WTC11 (cell line): Measurements from ENCODE around the gene HIP1. TPM values are rescaled to one million over a fixed set of nuclear protein-coding genes. Genes with fewer than 3 reads are reported as not detected.

Experiments used
- ATAC-seq: fragments of 200-7000 bp; cut with Tn5 transposase; 2 replicates; pipeline ENCODE4 v1.10.0; 2021; ENCODE audit warnings: mild to moderate bottlenecking, moderate library complexity
- CTCF ChIA-PET: fragments of 300-600 bp; sonication (Branson Sonifier 250); formaldehyde crosslinking; loops from one replicate; lab custom pipeline; 2021; ENCODE audit warnings: antibody characterized with exemption; lab: Charles Lee
- POLR2A ChIA-PET: fragments of 350-600 bp; sonication (Branson Sonifier 250); formaldehyde crosslinking; loops from one replicate; lab custom pipeline; 2021; ENCODE audit warnings: antibody characterized with exemption; lab: Charles Lee
- DNase-seq: peaks from one replicate; pipeline ENCODE4 v3.0.0; 2021; ENCODE audit warnings: low spot score
- H3K27ac Mint-ChIP-seq: 2 replicates; pipeline ENCODE4 v1.8.0; 2021; ENCODE audit warnings: mixed read lengths
- H3K27me3 Mint-ChIP-seq: 2 replicates; pipeline ENCODE4 v1.8.0; 2021; ENCODE audit warnings: low read depth, mild to moderate bottlenecking, moderate library complexity, mixed read lengths
- H3K36me3 Mint-ChIP-seq: 2 replicates; pipeline ENCODE4 v1.8.0; 2021; ENCODE audit warnings: mixed read lengths
- H3K4me1 Mint-ChIP-seq: 2 replicates; pipeline ENCODE4 v1.8.0; 2022; ENCODE audit warnings: mixed read lengths
- H3K4me3 Mint-ChIP-seq: 2 replicates; pipeline ENCODE4 v1.8.0; 2021; ENCODE audit warnings: mild to moderate bottlenecking, moderate library complexity, mixed read lengths
- H3K9me3 Mint-ChIP-seq: 2 replicates; pipeline ENCODE4 v1.8.0; 2021; ENCODE audit warnings: mixed read lengths
- CREM ChIP-seq: sonication (generic); formaldehyde crosslinking; IDR thresholded peaks from 2 replicates; pipeline ENCODE4 v1.8.1; 2022; ENCODE audit warnings: mild to moderate bottlenecking, missing genetic modification reagents, moderate library complexity
- EMX1 ChIP-seq: fragments of 250-450 bp; sonication (Bioruptor Pico); IDR thresholded peaks from 2 replicates; pipeline ENCODE4 v1.8.0; 2021; ENCODE audit warnings: mild to moderate bottlenecking
- ESRRA ChIP-seq: sonication (generic); formaldehyde crosslinking; IDR thresholded peaks from 2 replicates; pipeline ENCODE4 v1.8.1; 2022; ENCODE audit warnings: mild to moderate bottlenecking, missing genetic modification reagents, borderline replicate concordance
- ETV6 ChIP-seq: sonication (generic); formaldehyde crosslinking; IDR thresholded peaks from 2 replicates; pipeline ENCODE4 v1.8.1; 2022; ENCODE audit warnings: mild to moderate bottlenecking, missing genetic modification reagents
- FOXK1 ChIP-seq: sonication (generic); formaldehyde crosslinking; IDR thresholded peaks from 2 replicates; pipeline ENCODE4 v1.8.0; 2022; ENCODE audit warnings: mild to moderate bottlenecking, moderate library complexity, missing genetic modification reagents
- HMGA2 ChIP-seq: fragments of 250-450 bp; sonication (Bioruptor Pico); IDR thresholded peaks from 2 replicates; pipeline ENCODE4 v1.4.0; 2021; ENCODE audit warnings: mild to moderate bottlenecking, moderate library complexity
- JAZF1 ChIP-seq: fragments of 250-450 bp; sonication (Bioruptor Pico); IDR thresholded peaks from 2 replicates; pipeline ENCODE4 v1.9.0; 2021; ENCODE audit warnings: moderate library complexity, mild to moderate bottlenecking, inconsistent platforms
- MXD4 ChIP-seq: fragments of 250-450 bp; sonication (Bioruptor Pico); IDR thresholded peaks from 2 replicates; pipeline ENCODE4 v1.8.0; 2021; ENCODE audit warnings: mild to moderate bottlenecking, moderate library complexity, borderline replicate concordance
- NFE2L1 ChIP-seq: sonication (generic); formaldehyde crosslinking; IDR thresholded peaks from 2 replicates; pipeline ENCODE4 v1.8.1; 2023; ENCODE audit warnings: missing genetic modification reagents
- PREB ChIP-seq: sonication (generic); formaldehyde crosslinking; IDR thresholded peaks from 2 replicates; pipeline ENCODE4 v1.8.1; 2022; ENCODE audit warnings: mild to moderate bottlenecking, missing genetic modification reagents, moderate library complexity, borderline replicate concordance
- RELA ChIP-seq: sonication (generic); formaldehyde crosslinking; IDR thresholded peaks from 2 replicates; pipeline ENCODE4 v1.8.1; 2022; ENCODE audit warnings: missing genetic modification reagents, mild to moderate bottlenecking, borderline replicate concordance
- SMAD3 ChIP-seq: sonication (generic); formaldehyde crosslinking; IDR thresholded peaks from 2 replicates; pipeline ENCODE4 v1.8.0; 2022; ENCODE audit warnings: missing genetic modification reagents, mild to moderate bottlenecking, borderline replicate concordance
- TCF7 ChIP-seq: sonication (generic); formaldehyde crosslinking; IDR thresholded peaks from 2 replicates; pipeline ENCODE4 v1.8.0; 2022; ENCODE audit warnings: mild to moderate bottlenecking, low read depth, missing genetic modification reagents, moderate library complexity
- TEAD1 ChIP-seq: sonication (generic); formaldehyde crosslinking; IDR thresholded peaks from 2 replicates; pipeline ENCODE4 v1.8.0; 2022; ENCODE audit warnings: mild to moderate bottlenecking, missing genetic modification reagents
- ZBTB21 ChIP-seq: sonication (generic); formaldehyde crosslinking; IDR thresholded peaks from 2 replicates; pipeline ENCODE4 v1.8.1; 2023; ENCODE audit warnings: mild to moderate bottlenecking, missing genetic modification reagents, borderline replicate concordance
- ZNF232 ChIP-seq: sonication (generic); formaldehyde crosslinking; IDR thresholded peaks from 2 replicates; pipeline ENCODE4 v1.8.0; 2022; ENCODE audit warnings: mild to moderate bottlenecking, missing genetic modification reagents
- ZNF263 ChIP-seq: sonication (generic); formaldehyde crosslinking; IDR thresholded peaks from 2 replicates; pipeline ENCODE4 v1.8.1; 2022; ENCODE audit warnings: low read depth, mild to moderate bottlenecking, moderate library complexity, missing genetic modification reagents
- ZNF416 ChIP-seq: fragments of 250-450 bp; sonication (Bioruptor Pico); IDR thresholded peaks from 2 replicates; pipeline ENCODE4 v1.9.0; 2021; ENCODE audit warnings: mild to moderate bottlenecking, inconsistent platforms
- total RNA-seq: library from RNA; stranded (reverse); gene quantifications from 3 replicates; pipeline ENCODE4 v1.2.3, GENCODE V29; 2021
- TF ChIP-seq, protein P1 (sequence below): sonication (generic); formaldehyde crosslinking; IDR thresholded peaks from 2 replicates; pipeline ENCODE4 v1.8.1; 2023; ENCODE audit warnings: mild to moderate bottlenecking, missing genetic modification reagents, moderate library complexity
- TF ChIP-seq, protein P2 (sequence below): sonication (generic); formaldehyde crosslinking; IDR thresholded peaks from 2 replicates; pipeline ENCODE4 v1.8.0; 2022; ENCODE audit warnings: mild to moderate bottlenecking, missing genetic modification reagents
- TF ChIP-seq, protein P3 (sequence below): fragments of 250-450 bp; sonication (Bioruptor Pico); IDR thresholded peaks from 2 replicates; pipeline ENCODE4 v1.9.0; 2021; ENCODE audit warnings: mild to moderate bottlenecking

Gene HIP1
- total RNA-seq, 1 experiment from 2014 or later = 75.8 TPM

- H3K27me3 Mint-ChIP-seq = no peaks in the 10 kb centered on the region
- no peaks in the 10 kb centered on the region for H3K9me3 Mint-ChIP-seq
- peaks cover 37% of the 10 kb centered on the region for H3K36me3 Mint-ChIP-seq
- DNase-seq = no peak
- POLR2A ChIA-PET = no interaction called here
- TF ChIP-seq ZNF416 (CRISPR knock-in tag) (no peak), CREM (CRISPR knock-in tag) (no peak), ZNF263 (no peak), ETV6 (CRISPR knock-in tag) (no peak), TEAD1 (CRISPR knock-in tag) (no peak), PREB (CRISPR knock-in tag) (no peak), SMAD3 (no peak), MXD4 (CRISPR knock-in tag) (no peak), ZBTB21 (CRISPR knock-in tag) (no peak), ZNF232 (CRISPR knock-in tag) (no peak), FOXK1 (CRISPR knock-in tag) (no peak), RELA (no peak), TCF7 (CRISPR knock-in tag) (no peak), JAZF1 (CRISPR knock-in tag) (no peak)
- TF ChIP-seq, protein P1, sequence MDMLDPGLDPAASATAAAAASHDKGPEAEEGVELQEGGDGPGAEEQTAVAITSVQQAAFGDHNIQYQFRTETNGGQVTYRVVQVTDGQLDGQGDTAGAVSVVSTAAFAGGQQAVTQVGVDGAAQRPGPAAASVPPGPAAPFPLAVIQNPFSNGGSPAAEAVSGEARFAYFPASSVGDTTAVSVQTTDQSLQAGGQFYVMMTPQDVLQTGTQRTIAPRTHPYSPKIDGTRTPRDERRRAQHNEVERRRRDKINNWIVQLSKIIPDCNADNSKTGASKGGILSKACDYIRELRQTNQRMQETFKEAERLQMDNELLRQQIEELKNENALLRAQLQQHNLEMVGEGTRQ = no peak
- TF ChIP-seq, all 79 proteins: peak for 0
- Mint-ChIP-seq H3K27ac (0 out of 2 replicates have a peak overlapping the region, but pooled peaks have one; percentile 15), H3K4me1 (peaks cover 3% of the 10 kb centered on the region; the same call in 1 of the 2 replicates), H3K4me3 (no peak overlapping the region)
- CTCF ChIA-PET = no interaction called here
- no peak for ATAC-seq
Observed at GRCh38 chr7:75534727-75535307, 203.9 kb downstream of the HIP1 start.

- no peaks in the 10 kb centered on the region for H3K9me3 Mint-ChIP-seq
- H3K36me3 Mint-ChIP-seq = peaks cover 29% of the 10 kb centered on the region
- H3K27me3 Mint-ChIP-seq = no peaks in the 10 kb centered on the region
- H3K27ac Mint-ChIP-seq = peak overlapping the region; percentile 5; the same call in 1 of the 2 replicates
- H3K4me1 Mint-ChIP-seq = peaks cover 3% of the 10 kb centered on the region; the same call in 1 of the 2 replicates
- TF ChIP-seq ESRRA (CRISPR knock-in tag) (no peak), EMX1 (no peak), NFE2L1 (no peak), HMGA2 (CRISPR knock-in tag) (no peak)
- TF ChIP-seq, protein P2, sequence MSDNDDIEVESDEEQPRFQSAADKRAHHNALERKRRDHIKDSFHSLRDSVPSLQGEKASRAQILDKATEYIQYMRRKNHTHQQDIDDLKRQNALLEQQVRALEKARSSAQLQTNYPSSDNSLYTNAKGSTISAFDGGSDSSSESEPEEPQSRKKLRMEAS = no peak
- TF ChIP-seq, protein P3, sequence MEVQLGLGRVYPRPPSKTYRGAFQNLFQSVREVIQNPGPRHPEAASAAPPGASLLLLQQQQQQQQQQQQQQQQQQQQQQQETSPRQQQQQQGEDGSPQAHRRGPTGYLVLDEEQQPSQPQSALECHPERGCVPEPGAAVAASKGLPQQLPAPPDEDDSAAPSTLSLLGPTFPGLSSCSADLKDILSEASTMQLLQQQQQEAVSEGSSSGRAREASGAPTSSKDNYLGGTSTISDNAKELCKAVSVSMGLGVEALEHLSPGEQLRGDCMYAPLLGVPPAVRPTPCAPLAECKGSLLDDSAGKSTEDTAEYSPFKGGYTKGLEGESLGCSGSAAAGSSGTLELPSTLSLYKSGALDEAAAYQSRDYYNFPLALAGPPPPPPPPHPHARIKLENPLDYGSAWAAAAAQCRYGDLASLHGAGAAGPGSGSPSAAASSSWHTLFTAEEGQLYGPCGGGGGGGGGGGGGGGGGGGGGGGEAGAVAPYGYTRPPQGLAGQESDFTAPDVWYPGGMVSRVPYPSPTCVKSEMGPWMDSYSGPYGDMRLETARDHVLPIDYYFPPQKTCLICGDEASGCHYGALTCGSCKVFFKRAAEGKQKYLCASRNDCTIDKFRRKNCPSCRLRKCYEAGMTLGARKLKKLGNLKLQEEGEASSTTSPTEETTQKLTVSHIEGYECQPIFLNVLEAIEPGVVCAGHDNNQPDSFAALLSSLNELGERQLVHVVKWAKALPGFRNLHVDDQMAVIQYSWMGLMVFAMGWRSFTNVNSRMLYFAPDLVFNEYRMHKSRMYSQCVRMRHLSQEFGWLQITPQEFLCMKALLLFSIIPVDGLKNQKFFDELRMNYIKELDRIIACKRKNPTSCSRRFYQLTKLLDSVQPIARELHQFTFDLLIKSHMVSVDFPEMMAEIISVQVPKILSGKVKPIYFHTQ = no peak
- ATAC-seq (no peak), DNase-seq (no peak)
- ChIA-PET POLR2A (no interaction called here), CTCF (no interaction called here)
- H3K4me3 Mint-ChIP-seq = no peak overlapping the region
Observed at GRCh38 chr7:75533926-75534325, 204.8 kb downstream of the HIP1 start.
